HG03439 (cell line): Measurements from ENCODE around the gene KLHL14.
"Not testable (repeated sequence)": the region's sequence is repeated elsewhere in the genome, so short reads cannot be mapped to it uniquely, and the experiment has no call there.

Source experiments
- ATAC-seq: cut with Tn5 transposase; IDR thresholded peaks from one replicate; pipeline ENCODE4 v1.9.1; 2021; ENCODE audit warnings: mild to moderate bottlenecking, moderate library complexity; ENCODE audit not compliant: unreplicated experiment

The KLHL14 gene, protein sequence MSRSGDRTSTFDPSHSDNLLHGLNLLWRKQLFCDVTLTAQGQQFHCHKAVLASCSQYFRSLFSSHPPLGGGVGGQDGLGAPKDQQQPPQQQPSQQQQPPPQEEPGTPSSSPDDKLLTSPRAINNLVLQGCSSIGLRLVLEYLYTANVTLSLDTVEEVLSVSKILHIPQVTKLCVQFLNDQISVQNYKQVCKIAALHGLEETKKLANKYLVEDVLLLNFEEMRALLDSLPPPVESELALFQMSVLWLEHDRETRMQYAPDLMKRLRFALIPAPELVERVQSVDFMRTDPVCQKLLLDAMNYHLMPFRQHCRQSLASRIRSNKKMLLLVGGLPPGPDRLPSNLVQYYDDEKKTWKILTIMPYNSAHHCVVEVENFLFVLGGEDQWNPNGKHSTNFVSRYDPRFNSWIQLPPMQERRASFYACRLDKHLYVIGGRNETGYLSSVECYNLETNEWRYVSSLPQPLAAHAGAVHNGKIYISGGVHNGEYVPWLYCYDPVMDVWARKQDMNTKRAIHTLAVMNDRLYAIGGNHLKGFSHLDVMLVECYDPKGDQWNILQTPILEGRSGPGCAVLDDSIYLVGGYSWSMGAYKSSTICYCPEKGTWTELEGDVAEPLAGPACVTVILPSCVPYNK

GRCh38 chr18:32772581-32773381, at the start of gene KLHL14:
TSS of gene KLHL14 (minus strand) at chr18:32773023. CDS start at chr18:32770591, 2,432 bp downstream.
- no peak for ATAC-seq

DNA sequence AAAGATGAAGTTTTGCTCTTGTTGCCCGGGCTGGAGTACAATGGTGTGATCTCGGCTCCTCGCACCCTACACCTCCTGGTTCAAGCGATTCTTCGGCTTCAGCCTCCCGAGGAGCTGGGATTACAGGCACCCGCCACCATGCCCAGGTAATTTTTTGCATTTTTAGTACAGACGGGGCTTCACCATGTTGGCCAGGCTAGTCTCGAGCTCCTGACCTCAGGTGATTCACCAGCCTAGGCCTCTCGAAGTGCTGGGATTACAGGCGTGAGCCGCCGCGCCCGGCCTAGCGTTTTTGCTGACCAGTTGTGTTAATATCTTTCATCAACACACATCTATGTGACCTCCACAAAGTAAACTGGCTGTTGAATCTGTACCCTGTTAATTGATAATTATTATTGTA, 49.4 kb upstream of the KLHL14 start:
- no peak for ATAC-seq

GRCh38 chr18:32815881-32816280, 43.1 kb upstream of the KLHL14 start:
- ATAC-seq: no peak

GRCh38 chr18:32812342-32812741, 39.5 kb upstream of the KLHL14 start:
- ATAC-seq: no peak

- no peak for ATAC-seq
Measured at GRCh38 chr18:32810314-32810713, 37.5 kb upstream of the KLHL14 start.

- ATAC-seq: no peak
Measured at GRCh38 chr18:32805354-32805753, 32.5 kb upstream of the KLHL14 start.

- ATAC-seq: no peak
Measured at GRCh38 chr18:32804134-32804888, 31.5 kb upstream of the KLHL14 start.

DNA sequence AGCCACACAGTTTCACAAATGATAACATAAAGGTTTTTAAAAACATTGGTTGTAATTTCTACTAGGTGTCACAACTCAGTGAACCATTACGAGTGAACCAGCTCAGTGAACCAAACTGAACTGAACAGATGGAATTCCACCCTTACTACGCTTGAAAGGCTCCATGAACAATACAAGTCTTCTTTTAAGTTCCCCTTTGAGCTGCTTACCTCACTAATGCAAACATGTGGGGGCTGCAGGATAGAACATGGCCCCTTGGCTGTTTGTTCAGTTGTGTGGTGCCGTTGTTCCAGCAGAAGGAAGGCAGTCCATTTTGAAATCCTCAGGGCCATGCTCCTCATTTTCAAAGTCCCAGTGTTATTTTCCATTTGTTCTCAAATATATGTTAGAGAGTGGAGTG, 30.7 kb upstream of the KLHL14 start:
- ATAC-seq: no peak

GRCh38 chr18:32802591-32803451, 30.0 kb upstream of the KLHL14 start:
- no peak for ATAC-seq

DNA sequence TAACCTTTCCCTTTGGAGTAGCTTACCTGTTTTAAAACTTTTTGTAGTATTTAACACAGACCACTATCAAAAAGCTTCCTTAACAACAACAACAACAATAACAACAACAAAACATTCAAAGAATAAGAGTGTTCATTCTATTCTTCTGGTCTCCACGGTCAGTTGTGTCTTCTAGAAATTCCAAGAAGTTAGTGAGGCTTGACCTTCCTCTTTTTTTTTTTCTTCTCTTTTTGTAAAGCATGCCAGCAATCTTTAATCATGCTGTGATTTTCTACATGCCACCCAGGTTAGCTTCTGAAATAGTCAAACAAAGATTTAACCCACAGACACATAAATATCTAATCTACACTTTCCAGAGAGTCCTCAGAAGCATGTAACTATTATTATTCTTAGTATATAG, 28.4 kb upstream of the KLHL14 start:
- no peak for ATAC-seq

GRCh38 chr18:32798209-32798960, 25.6 kb upstream of the KLHL14 start:
- no peak for ATAC-seq

DNA sequence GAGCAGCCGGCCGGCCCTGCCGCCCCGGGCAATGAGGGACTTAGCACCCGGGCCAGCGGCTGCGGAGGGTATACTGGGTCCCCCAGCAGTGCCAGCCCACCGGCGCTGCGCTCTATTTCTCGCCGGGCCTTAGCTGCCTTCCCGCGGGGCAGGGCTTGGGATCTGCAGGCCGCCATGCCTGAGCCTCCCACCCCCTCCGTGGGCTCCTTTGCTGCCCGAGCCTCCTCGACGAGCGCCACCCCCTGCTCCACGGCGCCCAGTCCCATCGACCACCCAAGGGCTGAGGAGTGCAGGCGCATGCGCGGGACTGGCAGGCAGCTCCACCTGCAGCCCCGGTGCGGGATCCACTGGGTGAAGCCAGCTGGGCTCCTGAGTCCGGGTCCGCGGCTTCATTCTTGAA, 21.8 kb upstream of the KLHL14 start:
- ATAC-seq: not testable (repeated sequence)

DNA sequence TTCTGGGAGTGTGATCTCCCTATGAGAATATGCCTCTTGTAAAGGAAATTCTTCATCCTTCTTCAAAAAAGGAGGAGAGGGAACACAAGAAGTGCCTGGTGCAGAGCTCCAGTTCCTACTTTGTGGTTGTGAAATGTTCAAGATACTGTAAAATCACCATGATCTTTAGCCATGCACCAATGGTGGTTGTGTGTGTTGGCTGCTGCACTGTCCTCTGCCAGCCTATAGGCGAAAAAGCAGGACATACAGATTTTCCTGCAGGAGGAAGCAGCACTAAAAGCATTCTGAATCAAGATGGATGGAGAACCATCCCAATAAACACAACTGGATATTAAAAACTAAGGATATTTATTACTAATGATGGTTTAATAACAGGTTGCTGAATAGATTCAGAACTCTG, 6.2 kb upstream of the KLHL14 start:
- no peak for ATAC-seq

- ATAC-seq: no peak
Measured at GRCh38 chr18:32777049-32777448, 4.2 kb upstream of the KLHL14 start.

GRCh38 chr18:32776561-32776960, 3.7 kb upstream of the KLHL14 start:
- ATAC-seq: no peak

DNA sequence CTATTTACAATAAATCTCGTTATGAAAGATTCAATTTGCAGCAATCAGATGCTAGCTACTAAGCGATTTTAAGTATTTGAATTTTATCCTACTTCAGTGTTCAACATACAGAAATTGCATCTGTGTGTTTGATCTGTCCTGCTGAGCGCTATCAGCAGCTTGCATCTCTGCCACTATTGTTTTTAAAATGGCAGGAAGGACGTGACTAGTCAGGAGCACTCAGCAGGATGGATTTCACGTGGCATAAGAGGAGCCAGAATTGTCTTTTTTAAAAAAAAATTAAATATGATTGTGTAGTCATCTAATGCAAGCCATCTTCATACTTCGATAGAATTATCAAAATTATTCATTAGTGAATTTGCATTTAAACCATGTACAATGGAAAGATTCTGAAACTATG, 2.8 kb upstream of the KLHL14 start:
- ATAC-seq: no peak

GRCh38 chr18:32773382-32773712, 524 bp upstream of the KLHL14 start:
- no peak for ATAC-seq

- no peak for ATAC-seq
Measured at GRCh38 chr18:32771871-32772580, 797 bp downstream of the KLHL14 start.
